ENCODE results near the gene ENPP7.

GRCh38 chr17:79791735-79792161, 61.0 kb downstream of the ENPP7 start:
- TF ChIP-seq CTCF (IDR thresholded peaks at IDR 0.05; ENCODE audit: low read depth, low read length) (no peak), POLR2A (IDR thresholded peaks at IDR 0.05; ENCODE audit: extremely low read depth, insufficient read length) (no peak), MYC (IDR thresholded peaks at IDR 0.05; ENCODE audit: low read depth, low read length) (no peak), MAX (IDR thresholded peaks at IDR 0.05; ENCODE audit: low read depth, low read length) (no peak)

Data from NB4 (cell line).